ENCODE data around the gene PAPSS2. TPM values are rescaled to one million over a fixed set of nuclear protein-coding genes. Genes with fewer than 3 reads are reported as not detected.
"Not testable (repeated sequence)": the region's sequence is repeated elsewhere in the genome, so short reads cannot be mapped to it uniquely, and the experiment has no call there.

Gene PAPSS2
- total RNA-seq, 4 donors from 2014 or later = 25.5 to 32.1 (median 28.8) TPM

- Histone ChIP-seq H3K36me3 (no peaks in the 10 kb centered on the region), H3K4me1 (peaks cover 17 to 27% of the 10 kb centered on the region in 2 donors), H3K9me3 (no peaks in the 10 kb centered on the region), H3K27me3 (no peaks in the 10 kb centered on the region), H3K4me3 (replicated peaks in 1 of 3) (no peak overlapping the region), H3K27ac (no peak overlapping the region)
- WGBS, 2 donors = 93 to 100% methylated on average over 1 of the region's 1 CpG
- intact Hi-C loops (cut with DNase I) = no loop called here
- DNase-seq = no peak
- TF ChIP-seq POLR2A (IDR thresholded peaks at IDR 0.05) = no peak
- TF ChIP-seq CTCF (IDR thresholded peaks at IDR 0.05) = no peak
Measured at GRCh38 chr10:87617503-87617902, 42.2 kb upstream of the PAPSS2 start.

- DNase-seq = peak; percentile 60 to 63
- Histone ChIP-seq H3K27ac (peak overlapping the region; percentile 70 to 94 (median 82)), H3K4me1 (peaks cover 17 to 27% of the 10 kb centered on the region in 2 donors), H3K27me3 (no peaks in the 10 kb centered on the region), H3K4me3 (replicated peaks in 1 of 3) (no peak overlapping the region), H3K9me3 (no peaks in the 10 kb centered on the region), H3K36me3 (no peaks in the 10 kb centered on the region)
- intact Hi-C loops (cut with DNase I) = no loop called here
- no peak for TF ChIP-seq CTCF (IDR thresholded peaks at IDR 0.05)
- peak in 1 of 2 donors; percentile 27 for TF ChIP-seq POLR2A (IDR thresholded peaks at IDR 0.05)
- 46 to 52% methylated on average over 11 of the region's 11 CpGs for WGBS, 2 donors
Measured at GRCh38 chr10:87618566-87619423, 40.9 kb upstream of the PAPSS2 start.

GRCh38 chr10:87619705-87620104 lies 40.0 kb upstream of the PAPSS2 start:
- DNase-seq = peak; percentile 81 to 82
- TF ChIP-seq POLR2A (IDR thresholded peaks at IDR 0.05) (peak in 1 of 2 donors; percentile 67), CTCF (IDR thresholded peaks at IDR 0.05) (no peak)
- WGBS, 2 donors = 30 to 48% methylated on average over 5 of the region's 5 CpGs
- no peaks in the 10 kb centered on the region for H3K9me3 ChIP-seq
- H3K4me1 ChIP-seq = peaks cover 17 to 27% of the 10 kb centered on the region in 2 donors
- intact Hi-C loops (cut with DNase I) = no loop called here
- H3K27ac ChIP-seq = peak overlapping the region; percentile 70 to 94 (median 82)
- no peaks in the 10 kb centered on the region for H3K36me3 ChIP-seq
- H3K27me3 ChIP-seq = no peaks in the 10 kb centered on the region
- no peak overlapping the region for H3K4me3 ChIP-seq (replicated peaks in 1 of 3)

DNA sequence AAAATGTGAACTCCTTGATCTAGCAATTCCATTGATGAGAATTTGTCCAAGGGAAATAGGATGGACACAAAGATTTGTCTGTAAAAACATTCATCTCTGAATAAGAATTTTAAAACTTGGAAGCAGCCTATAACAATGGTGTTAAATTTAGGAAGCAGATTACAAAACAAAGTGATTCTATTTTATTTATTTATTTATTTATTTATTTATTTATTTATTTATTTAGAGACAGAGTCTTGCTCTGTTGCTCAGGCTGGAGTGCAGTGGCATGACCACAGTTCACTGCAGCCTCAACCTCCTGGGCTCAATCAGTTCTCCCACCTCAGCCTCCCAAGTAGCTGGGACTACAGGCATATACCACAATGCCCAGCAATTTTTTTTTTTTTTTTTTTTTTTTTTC lies 38.2 kb upstream of the PAPSS2 start:
- H3K27ac ChIP-seq = peak overlapping the region in 2 of 3 donors; percentile 82 to 94
- DNase-seq; H3K4me3 ChIP-seq (replicated peaks in 1 of 3); H3K36me3 ChIP-seq; intact Hi-C loops (cut with DNase I); H3K27me3 ChIP-seq; H3K9me3 ChIP-seq: not testable (repeated sequence)
- H3K4me1 ChIP-seq = peaks cover 25 to 32% of the 10 kb centered on the region in 2 donors

DNA sequence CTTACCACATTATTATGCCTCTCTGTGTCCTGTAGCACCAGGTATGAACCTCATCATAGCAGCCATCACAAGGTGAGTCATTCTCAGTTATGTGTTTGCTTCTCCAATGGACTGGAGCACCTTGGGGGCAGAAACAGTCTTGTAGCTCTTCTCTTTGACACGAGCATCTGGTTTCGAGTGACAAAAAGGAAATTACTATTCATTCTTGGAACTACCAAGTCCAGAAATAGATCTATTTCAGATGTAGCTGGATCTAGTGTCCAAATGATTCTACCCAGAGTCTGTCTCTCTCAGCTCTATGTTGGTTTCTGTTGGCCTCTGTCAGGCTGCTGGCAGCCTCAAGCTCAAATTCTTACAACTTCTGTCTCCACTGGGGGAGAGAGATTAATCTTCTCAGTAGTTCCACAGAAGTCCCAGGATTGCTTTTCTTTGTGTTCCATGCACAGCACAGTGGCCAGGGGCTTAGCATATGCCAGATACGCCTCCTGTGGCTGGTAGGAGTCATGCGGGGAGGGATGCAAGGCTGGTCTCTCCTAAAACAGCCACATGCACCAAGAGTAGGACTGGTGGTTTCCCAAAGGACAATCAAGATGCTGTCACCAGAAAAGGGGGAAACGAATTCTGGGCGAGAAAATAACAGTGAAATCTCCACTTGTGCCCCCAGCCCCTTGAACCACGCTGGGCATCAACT lies 37.2 kb upstream of the PAPSS2 start:
- Histone ChIP-seq H3K4me3 (replicated peaks in 1 of 3) (no peak overlapping the region), H3K27me3 (no peaks in the 10 kb centered on the region), H3K27ac (no peak overlapping the region), H3K4me1 (peaks cover 27 to 34% of the 10 kb centered on the region in 2 donors), H3K9me3 (no peaks in the 10 kb centered on the region), H3K36me3 (no peaks in the 10 kb centered on the region)
- intact Hi-C loops (cut with DNase I) = no loop called here
- TF ChIP-seq CTCF (IDR thresholded peaks at IDR 0.05) = no peak
- TF ChIP-seq POLR2A (IDR thresholded peaks at IDR 0.05) = no peak
- WGBS, 2 donors = 71 to 81% methylated on average over 7 of the region's 7 CpGs
- DNase-seq = no peak
